D721Med (cell line): ENCODE results near the gene GPM6B.

ENCODE experiments used
- DNase-seq: peaks from one replicate; pipeline ENCODE4 v3.0.0; 2011; ENCODE audit warnings: low spot score; ENCODE audit not compliant: insufficient read length
- FAIRE-seq: peaks from 2 replicates; lab custom pipeline; 2011; peaks lifted over from hg19 to GRCh38; lab: Jason Lieb, UNC
- TF ChIP-seq, protein P1 (sequence below): IDR thresholded peaks from 2 replicates; pipeline ENCODE4 v1.5.1; 2012; ENCODE audit warnings: mild to moderate bottlenecking, control low read depth; ENCODE audit not compliant: insufficient read depth; ENCODE audit errors: missing control alignments

GPM6B gene

DNA sequence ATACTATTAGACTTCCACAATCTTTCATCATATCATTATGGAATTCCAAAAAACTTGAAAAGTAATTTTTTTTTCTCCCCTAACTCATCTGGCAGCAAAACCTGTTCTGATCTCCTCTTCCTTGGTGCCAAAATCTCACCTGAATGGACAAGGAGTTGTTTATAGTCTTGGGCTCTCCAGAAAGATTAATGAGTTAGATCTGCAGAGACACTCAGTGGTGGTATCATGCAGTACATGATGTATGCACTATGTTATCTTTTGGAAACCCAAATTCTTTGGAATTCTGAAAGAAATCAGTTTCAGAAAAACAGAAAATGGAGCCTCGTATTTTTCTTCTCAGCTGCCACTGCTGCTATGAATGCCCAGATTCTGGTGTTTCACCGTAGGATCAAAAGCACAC, 11.7 kb downstream of the GPM6B start:
- DNase-seq (no peak), FAIRE-seq (peak; percentile 48)
- TF ChIP-seq, protein P1, sequence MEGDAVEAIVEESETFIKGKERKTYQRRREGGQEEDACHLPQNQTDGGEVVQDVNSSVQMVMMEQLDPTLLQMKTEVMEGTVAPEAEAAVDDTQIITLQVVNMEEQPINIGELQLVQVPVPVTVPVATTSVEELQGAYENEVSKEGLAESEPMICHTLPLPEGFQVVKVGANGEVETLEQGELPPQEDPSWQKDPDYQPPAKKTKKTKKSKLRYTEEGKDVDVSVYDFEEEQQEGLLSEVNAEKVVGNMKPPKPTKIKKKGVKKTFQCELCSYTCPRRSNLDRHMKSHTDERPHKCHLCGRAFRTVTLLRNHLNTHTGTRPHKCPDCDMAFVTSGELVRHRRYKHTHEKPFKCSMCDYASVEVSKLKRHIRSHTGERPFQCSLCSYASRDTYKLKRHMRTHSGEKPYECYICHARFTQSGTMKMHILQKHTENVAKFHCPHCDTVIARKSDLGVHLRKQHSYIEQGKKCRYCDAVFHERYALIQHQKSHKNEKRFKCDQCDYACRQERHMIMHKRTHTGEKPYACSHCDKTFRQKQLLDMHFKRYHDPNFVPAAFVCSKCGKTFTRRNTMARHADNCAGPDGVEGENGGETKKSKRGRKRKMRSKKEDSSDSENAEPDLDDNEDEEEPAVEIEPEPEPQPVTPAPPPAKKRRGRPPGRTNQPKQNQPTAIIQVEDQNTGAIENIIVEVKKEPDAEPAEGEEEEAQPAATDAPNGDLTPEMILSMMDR = no peak

DNA sequence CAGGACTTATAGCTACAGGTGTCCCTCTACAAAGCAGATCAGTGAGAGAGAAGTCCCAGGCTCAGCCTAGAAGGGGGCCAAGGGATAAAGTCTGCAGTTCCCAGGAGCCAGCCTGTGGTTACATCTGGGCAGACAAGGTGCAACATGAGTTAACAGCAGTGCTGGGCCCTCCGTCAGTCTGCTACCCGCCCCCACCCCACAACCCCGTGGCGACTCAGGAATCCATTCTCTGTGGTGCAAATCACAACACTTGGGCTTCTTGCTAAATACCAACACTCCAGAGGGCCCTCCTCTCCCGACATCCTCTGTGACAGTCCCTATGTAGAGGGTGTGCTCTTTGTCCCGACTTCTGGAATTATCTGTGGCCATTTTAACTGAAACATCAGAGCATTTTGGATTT, 13.8 kb downstream of the GPM6B start:
- TF ChIP-seq, protein P1 = no peak
- FAIRE-seq = no peak
- DNase-seq = no peak

DNA sequence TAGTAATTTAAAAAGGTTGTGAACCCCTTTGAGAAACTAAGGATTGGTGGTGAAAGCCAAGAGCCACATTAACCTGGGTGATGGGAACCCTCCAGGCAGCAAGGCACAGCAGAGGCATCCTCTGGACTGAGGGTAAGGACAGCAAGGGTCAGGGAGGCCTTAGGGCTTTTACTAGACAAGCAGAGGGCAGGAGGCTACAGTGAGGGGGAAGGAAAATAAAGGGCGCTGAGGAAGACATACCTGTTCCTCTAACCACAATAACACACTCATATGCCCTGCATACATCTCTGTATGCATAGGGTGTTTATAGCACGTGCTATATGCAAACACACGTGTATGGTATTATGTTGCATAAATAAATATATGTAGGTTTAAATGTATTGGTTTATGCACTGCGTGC, 18.7 kb downstream of the GPM6B start:
- DNase-seq (no peak), FAIRE-seq (no peak)
- TF ChIP-seq, protein P1 = no peak

DNA sequence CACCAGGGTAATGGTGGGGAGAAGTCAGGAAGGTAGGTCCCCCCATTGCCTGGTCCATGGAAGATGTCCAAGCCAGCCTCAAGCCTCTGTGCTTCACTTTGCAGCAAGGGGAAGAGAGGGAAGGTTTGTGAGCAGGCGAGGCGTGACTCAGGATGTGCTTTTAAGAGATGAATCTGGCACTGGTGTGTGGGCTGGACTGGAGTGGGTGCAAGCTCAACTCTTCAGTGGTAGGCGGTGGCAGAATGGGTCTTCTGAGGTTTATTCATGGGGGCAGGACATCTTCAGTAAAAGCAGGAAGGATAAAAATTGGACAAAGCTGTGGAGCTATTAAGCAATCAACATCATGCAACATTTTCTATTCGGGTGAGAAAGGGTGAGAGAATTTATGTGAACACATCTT, 19.4 kb downstream of the GPM6B start:
- no peak for DNase-seq
- TF ChIP-seq, protein P1 = no peak
- FAIRE-seq = no peak

DNA sequence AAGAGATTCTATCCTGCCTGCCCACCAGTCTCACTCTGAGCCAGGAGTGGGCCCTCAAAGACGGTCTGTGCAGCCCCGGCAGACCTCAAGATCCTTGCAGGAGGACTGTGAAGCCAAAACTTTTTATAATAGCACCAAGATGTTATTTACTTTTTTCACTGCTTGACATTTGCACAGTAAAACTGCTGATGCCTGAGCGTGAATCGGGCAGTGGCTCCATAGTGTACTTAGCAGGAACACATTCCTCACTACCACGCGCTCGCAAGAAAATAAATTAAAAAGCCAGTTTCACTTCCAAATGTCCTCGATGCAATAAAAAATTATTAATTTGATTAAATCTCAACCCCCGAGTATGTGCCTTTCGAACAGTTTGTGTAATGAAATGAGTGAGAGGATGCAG, 22.5 kb downstream of the GPM6B start:
- FAIRE-seq (no peak), DNase-seq (no peak)
- TF ChIP-seq, protein P1 = no peak

DNA sequence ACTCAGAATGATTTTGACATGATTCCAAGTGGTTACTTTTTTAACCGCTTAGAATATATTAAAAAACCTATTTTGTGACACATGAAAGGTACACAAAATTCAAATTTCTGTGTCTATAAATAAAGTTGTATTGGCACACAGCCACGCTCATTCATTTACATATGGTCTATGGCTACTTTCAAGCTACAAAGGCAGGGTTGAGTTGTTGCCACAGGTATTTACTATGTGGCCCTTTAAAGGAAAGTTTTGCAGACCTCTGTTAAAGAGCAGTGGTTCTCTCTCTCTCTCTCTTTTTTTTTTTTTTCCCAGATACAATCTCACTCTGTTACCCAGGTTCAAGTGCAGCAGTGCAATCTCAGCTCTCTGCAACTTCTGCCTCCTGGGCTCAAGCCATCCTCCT, 23.0 kb downstream of the GPM6B start:
- no peak for FAIRE-seq

DNA sequence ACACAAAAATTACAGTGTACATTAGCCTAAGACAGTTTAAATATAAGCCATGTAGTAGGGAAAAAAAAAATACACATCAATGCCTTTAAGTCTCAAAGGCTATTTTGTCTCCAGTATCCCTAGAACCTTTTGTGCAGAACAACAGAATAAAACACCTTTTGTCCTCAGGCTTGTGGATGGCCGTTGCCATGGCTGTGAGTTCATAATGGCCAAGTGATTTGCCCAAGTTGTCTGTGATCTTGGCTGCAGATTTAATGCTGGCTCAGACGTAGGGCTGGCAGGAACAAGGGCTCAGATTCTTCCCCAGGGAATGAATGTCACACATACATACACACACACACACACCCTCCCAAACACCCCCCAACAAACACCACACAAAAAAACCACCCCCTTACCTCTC, 25.3 kb downstream of the GPM6B start:
- DNase-seq (no peak), FAIRE-seq (no peak)
- TF ChIP-seq, protein P1 = no peak

More for the DNA sequence above, 23.0 kb downstream of the GPM6B start:
- TF ChIP-seq, protein P1 = no peak
- DNase-seq = no peak
